ENCODE data around the gene PROS1.
"Not testable (repeated sequence)": the region's sequence is repeated elsewhere in the genome, so short reads cannot be mapped to it uniquely, and the experiment has no call there.

Gene PROS1

GRCh38 chr3:93861017-93861416 lies 112.7 kb downstream of the PROS1 start:
- DNase-seq (ENCODE audit: low spot score in 2 of 2) (no peak), ATAC-seq (no peak)
- Mint-ChIP-seq H3K4me3 (no peak overlapping the region), H3K36me3 (no peaks in the 10 kb centered on the region), H3K4me1 (no peaks in the 10 kb centered on the region), H3K9me3 (peaks cover 3% of the 10 kb centered on the region), H3K27ac (no peak overlapping the region)

- H3K9me3 Mint-ChIP-seq, result peaks cover 9% of the 10 kb centered on the region
- no peak overlapping the region for H3K4me3 Mint-ChIP-seq
- H3K27ac Mint-ChIP-seq, result no peak overlapping the region
- DNase-seq (ENCODE audit: low spot score in 2 of 2), result no peak
- H3K4me1 Mint-ChIP-seq, result no peaks in the 10 kb centered on the region
- no peak for ATAC-seq
- no peaks in the 10 kb centered on the region for H3K36me3 Mint-ChIP-seq
These were observed 118.3 kb downstream of the PROS1 start for GRCh38 chr3:93855401-93855800.

GRCh38 chr3:93852228-93852627 lies 121.5 kb downstream of the PROS1 start:
- ATAC-seq; H3K4me3 Mint-ChIP-seq; DNase-seq (ENCODE audit: low spot score in 2 of 2); H3K27ac Mint-ChIP-seq; H3K4me1 Mint-ChIP-seq; H3K36me3 Mint-ChIP-seq; H3K9me3 Mint-ChIP-seq: not testable (repeated sequence)

GRCh38 chr3:93843981-93844380 lies 129.7 kb downstream of the PROS1 start:
- H3K4me1 Mint-ChIP-seq, result no peaks in the 10 kb centered on the region

GRCh38 chr3:93839193-93839592 lies 134.5 kb downstream of the PROS1 start:
- not testable (repeated sequence) for DNase-seq (ENCODE audit: low spot score in 2 of 2); ATAC-seq; H3K9me3 Mint-ChIP-seq; H3K27ac Mint-ChIP-seq; H3K36me3 Mint-ChIP-seq; H3K4me3 Mint-ChIP-seq; H3K4me1 Mint-ChIP-seq

More at GRCh38 chr3:93843981-93844380, 129.7 kb downstream of the PROS1 start:
- Mint-ChIP-seq H3K27ac (no peak overlapping the region), H3K36me3 (no peaks in the 10 kb centered on the region), H3K9me3 (no peaks in the 10 kb centered on the region), H3K4me3 (no peak overlapping the region)
- ATAC-seq (no peak), DNase-seq (ENCODE audit: low spot score in 2 of 2) (no peak)

Measured in stimulated activated effector memory CD8-positive, alpha-beta T cell treated with anti-CD3 and anti-CD28 coated beads, Interleukin-12 subunit alpha, Interleukin-12 subunit beta, amount 100 ng/mL, for 72 hours (primary cell).